GM19395 (cell line): Measurements from ENCODE around the gene SELENOI.
"Not testable (repeated sequence)": the region's sequence is repeated elsewhere in the genome, so short reads cannot be mapped to it uniquely, and the experiment has no call there.

Experiments
- ATAC-seq: cut with Tn5 transposase; IDR thresholded peaks from one replicate; pipeline ENCODE4 v1.9.1; 2021; ENCODE audit warnings: mild to moderate bottlenecking, moderate library complexity; ENCODE audit not compliant: unreplicated experiment

Gene SELENOI, protein sequence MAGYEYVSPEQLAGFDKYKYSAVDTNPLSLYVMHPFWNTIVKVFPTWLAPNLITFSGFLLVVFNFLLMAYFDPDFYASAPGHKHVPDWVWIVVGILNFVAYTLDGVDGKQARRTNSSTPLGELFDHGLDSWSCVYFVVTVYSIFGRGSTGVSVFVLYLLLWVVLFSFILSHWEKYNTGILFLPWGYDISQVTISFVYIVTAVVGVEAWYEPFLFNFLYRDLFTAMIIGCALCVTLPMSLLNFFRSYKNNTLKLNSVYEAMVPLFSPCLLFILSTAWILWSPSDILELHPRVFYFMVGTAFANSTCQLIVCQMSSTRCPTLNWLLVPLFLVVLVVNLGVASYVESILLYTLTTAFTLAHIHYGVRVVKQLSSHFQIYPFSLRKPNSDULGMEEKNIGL

GRCh38 chr2:26345545-26346453 lies at the start of gene SELENOI:
Gene SELENOI, plus strand, starts transcription at chr2:26346143. Its CDS starts 90 bp downstream, at chr2:26346233.
- ATAC-seq: peak; percentile 94

GRCh38 chr2:26297061-26297460 lies 48.9 kb upstream of the SELENOI start:
- ATAC-seq: no peak

- no peak for ATAC-seq
Observed at GRCh38 chr2:26298286-26298637, 47.7 kb upstream of the SELENOI start.

DNA sequence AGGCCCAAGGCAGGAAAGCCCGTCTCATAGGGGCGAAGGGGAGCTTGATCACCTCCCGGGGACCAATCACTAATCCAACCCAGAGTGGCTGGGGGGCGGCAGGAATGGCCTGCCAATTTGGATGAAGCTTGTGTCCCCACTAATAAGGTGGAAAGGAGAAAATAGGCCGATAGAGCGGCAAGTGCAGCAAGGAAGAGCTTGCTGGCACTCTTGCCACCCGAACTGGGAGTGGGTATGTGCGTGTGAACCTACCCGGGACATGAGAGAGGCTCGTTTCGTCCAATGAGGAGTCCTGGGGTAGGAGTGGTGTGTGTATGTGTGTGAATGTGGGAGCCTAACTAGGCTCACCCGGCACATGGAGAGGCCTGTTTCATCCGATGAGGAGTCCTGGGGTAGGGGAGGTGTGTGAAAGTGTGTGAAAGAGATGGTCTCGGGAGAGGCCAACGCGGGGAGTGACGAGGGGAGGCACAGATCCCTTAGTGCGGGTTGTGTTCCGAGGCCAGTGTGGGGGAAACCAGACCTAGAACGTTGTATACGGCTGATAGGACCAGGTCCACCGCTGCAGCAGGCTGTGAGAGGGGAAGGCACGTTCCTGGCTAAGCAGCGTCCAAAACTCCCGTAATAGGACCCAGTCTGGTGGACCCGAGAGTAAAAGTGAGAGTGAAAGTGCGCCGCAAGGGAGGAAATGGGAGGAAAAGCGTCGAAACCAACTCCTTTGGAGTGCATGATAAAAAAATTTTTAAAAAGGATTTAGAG lies 47.1 kb upstream of the SELENOI start:
- ATAC-seq: no peak

DNA sequence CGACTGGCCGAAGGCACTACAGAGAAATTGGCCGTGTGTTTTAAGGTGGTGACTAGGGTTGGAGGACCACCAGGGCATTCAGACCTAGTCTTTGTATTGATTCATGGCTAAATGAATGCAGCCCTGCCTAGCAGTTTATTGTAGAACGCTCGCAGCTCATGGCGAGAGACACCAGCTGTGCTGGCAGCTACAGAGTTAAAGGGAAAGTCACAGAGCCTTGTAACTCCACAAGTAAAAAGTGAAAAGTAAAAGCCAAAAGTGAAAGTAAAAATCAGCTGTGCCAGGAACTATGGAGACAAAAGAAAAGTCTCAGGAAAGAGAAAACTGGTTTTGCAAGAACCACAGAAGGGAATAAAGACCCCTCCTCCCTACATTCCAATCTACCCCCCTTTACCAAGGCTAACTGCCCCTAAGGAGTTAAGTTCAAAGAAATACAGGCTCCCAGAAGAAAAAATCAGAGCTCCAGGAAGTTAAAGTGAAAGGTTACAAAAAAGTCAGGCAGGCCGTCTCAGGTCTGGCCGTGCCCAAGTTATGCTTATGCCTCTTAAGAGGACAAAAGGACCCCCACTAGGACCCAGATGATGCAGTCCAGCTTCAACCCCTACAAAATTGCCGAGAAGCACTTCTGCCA lies 46.4 kb upstream of the SELENOI start:
- ATAC-seq: no peak

DNA sequence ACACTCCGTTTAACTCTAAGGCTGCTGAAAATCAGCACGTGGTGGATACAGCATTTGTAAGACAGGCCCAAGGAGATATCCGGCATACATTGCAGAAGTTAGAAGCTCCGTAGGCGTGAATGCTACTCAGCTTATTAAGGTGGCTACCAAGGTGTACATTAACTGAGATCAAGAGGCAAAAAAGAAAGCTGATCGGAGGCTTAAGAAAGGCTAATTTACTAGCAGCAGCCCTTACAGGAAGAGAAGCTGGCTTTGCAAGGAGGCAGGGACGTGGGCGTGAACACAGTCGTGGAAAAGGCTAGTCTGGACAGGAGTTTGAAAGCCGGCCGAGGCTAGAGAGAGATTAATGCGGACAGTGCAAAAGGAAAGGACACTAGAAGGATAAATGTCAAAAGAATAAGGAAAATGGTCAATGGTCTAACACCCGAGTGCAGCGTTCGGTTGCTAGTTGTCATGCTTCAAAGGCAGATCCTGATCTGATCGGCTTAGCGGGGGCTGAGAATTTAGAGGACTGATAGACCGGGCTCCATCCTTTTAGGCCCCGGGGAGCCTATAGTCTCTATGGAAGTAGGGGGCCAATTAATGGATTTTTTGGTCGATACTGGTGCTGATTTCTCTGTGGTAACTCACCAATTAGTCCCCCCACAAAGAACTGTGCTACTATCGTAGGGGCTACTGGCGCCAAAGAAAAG lies 45.6 kb upstream of the SELENOI start:
- no peak for ATAC-seq

DNA sequence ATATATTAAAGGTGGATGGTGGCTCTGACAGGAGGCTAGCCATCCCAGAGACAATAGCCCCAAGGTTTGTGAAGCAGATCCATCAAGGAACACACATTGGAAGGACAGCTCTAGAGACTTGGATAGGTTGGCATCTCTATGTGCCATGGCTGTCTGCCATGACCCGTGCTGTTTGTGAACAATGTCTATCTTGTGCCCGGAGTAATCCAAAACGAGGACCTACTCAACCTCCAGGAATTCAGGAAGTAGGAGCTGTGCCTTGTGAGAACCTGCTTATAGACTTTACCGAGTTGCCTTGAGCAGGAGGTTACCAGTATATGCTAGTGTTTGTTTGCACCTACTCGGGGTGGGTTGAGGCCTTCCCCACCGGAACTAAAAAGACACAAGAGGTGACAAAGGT lies 43.1 kb upstream of the SELENOI start:
- ATAC-seq: no peak

- not testable (repeated sequence) for ATAC-seq
Observed at GRCh38 chr2:26305094-26305493, 40.8 kb upstream of the SELENOI start.

DNA sequence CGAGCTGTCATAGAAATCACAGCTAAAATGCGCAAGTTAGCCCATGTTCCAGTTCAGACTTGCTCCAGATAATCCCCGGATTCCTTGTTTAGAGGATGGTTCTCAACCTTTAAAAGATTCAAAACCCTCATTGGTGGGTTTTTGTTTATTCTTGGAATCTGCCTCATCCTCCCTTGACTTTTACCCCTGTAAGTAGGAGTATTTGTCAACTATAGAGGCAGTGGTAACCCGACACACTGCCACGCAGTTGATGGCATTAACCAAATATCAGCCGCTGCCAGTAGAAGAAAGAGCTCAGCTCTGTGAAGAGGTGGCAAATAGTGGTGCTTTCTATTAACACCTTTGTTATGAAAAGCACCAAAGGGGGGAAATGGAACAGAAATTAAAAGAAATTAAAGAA lies 40.4 kb upstream of the SELENOI start:
- no peak for ATAC-seq

DNA sequence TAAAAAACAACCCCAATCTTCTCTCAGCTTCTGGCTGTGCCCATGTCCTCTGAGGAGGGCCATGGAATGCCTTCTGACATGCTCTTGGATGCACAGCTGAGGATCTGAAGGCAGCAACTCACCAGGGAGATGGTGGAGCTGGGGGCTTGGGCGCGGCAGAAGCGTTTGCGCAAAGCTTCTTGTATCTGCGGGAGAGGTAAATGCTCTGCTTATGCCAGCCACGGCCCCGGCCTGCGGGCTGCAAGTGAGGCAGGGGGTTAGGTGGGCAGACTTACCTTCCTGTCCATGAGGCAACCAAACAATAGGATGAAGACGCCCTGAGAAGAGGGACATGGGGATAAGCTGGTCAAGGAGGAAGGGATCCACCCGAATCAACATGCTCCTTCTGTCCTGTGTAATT lies 36.0 kb upstream of the SELENOI start:
- no peak for ATAC-seq

GRCh38 chr2:26312471-26312870 lies 33.5 kb upstream of the SELENOI start:
- ATAC-seq: no peak

GRCh38 chr2:26313446-26313845 lies 32.5 kb upstream of the SELENOI start:
- ATAC-seq: no peak

- ATAC-seq: no peak
Observed at GRCh38 chr2:26314243-26314642, 31.7 kb upstream of the SELENOI start.

DNA sequence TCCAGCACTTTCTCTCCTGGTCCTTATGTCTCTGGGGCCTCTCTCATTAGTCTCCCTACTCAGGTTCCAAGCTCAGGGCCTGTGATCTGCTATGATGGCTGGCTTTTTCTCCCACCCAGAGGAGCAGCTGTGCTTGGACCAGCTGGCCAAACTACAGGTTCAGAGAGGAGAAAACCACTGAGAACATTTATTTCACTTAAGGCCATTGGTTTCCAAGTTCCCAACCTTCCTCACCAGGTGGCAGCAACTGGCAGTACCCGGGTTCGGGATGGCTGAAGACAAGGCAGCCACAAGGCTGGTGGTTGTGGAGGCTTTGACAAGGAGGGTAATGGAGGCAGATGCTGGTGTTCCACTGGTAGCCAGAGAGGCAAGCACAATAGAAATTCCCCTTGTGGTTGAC lies 29.9 kb upstream of the SELENOI start:
- ATAC-seq: no peak

- ATAC-seq: no peak
Observed at GRCh38 chr2:26316845-26317244, 29.1 kb upstream of the SELENOI start.

DNA sequence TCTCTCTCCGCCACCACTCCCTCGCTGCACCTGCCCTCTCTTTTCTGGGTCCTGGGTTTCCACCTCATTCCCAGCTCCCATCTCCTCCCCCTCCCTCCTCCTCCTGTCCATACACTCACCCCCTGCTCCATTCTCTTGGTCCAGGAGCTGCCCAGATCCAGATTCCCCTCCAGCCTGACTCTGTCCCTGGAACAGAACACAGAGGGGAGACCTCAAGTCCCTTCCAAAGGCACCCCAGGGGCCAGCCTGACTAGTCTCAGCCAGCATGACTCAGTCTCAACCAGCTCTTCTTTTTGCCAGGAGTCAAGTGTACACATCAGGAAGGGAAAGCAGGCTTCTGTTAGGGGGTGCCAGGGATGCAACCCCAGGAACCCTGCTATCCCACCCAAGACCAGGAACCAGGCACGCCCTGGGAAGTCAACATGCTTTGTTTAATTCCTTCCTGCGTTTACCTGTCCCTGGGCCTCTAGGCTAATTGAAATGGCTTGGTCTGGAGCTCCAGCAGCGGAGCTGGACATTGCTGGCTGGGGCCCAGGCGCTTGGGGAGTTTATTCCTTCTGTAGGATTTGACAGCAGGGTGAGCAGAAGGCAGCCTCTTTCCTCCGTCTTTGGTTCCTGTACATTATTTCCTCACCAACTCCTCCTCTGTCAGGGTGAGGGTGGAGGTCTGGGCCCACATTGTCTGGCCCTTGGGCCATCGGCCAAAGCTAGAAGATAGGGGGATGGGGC lies 28.4 kb upstream of the SELENOI start:
- no peak for ATAC-seq

DNA sequence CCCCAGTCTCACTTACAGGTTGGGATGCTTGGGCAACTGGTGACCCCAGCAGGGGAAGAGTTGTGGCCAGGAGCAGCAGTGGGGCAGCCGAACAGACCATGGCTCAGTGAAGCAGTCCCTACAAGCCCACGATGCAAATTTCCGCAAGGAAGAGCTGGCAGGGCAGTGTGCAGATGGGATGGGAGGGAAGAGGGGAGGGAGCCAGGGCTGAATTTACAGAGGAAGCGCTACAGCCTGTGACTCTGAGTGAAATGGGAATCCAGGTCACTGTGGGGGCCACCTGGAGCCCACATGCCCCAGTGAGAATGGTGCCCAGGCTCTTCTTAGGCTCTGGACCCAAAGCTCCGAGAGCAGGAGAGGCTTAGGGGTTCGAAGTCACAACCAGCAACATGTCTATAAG lies 27.0 kb upstream of the SELENOI start:
- no peak for ATAC-seq

DNA sequence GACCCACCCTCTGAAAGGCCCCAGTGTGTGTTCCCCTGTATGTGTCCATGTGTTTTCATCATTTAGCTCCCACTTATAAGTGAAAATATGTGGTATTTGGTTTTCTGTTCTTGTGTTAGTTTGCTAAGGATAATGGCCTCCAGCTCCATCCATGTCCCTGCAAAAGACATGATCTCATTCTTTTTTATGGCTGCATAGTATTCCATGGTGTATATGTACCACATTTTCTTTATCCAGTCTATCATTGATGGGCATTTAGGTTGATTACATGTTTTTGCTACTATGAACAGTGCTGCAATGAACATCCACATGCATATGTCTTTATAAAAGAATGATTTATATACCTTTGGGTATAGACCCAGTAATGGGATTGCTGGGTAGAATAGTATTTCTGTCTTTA lies 21.5 kb upstream of the SELENOI start:
- not testable (repeated sequence) for ATAC-seq

DNA sequence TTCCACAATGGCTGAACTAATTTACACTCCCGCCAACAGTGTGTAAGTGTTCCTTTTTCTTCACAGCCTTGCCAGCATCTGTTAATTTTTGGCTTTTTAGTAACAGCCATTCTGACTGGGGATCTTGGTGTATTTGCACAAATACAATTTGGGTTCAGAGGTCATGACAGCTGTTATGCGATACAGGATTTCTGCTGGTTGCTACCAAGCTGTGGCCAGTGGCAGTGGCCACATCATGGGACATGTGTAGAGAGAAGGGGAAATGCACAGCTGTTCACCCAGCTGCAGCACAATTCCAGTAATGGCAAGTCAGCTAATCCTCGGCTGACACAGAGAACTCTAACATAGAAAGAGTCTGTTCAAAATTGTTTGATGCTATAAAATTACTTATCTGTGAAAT lies 21.0 kb upstream of the SELENOI start:
- no peak for ATAC-seq

DNA sequence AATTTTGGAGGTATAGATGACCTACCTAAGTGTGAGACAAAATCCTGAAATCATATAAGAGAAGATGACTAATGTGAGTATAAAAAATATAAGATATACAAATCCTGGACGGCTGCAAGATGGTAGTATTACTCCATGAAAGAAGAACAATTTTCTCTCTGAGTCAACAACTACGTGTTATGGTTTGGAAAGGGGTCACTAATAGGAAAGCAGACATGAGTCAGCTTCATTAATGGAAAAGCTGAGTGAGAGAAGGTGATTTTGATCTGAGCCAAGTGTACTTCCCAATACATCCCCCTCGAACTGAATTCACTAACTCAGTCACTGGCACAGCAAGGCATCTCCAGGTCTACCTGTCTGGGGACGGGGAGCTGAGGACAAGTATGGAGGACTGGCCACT lies 20.1 kb upstream of the SELENOI start:
- no peak for ATAC-seq
